Erythroblast (primary cell): Measurements from ENCODE around the gene UBR7.
"Not testable (repeated sequence)": the region's sequence is repeated elsewhere in the genome, so short reads cannot be mapped to it uniquely, and the experiment has no call there.

ENCODE experiments used
- GATA1 ChIP-seq: IDR thresholded peaks from 2 replicates; pipeline ENCODE4 v1.6.1; 2011; ENCODE audit warnings: low read depth, mild to moderate bottlenecking, control low read depth, low read length, moderate library complexity
- POLR2A ChIP-seq: IDR thresholded peaks from 2 replicates; pipeline ENCODE4 v1.6.1; 2011; ENCODE audit warnings: mild to moderate bottlenecking, low read length

GRCh38 chr14:93159625-93160352 lies 47.3 kb upstream of the UBR7 start:
- not testable (repeated sequence) for TF ChIP-seq POLR2A, GATA1
